ENCODE data around the gene FILIP1L.

The FILIP1L gene

DNA sequence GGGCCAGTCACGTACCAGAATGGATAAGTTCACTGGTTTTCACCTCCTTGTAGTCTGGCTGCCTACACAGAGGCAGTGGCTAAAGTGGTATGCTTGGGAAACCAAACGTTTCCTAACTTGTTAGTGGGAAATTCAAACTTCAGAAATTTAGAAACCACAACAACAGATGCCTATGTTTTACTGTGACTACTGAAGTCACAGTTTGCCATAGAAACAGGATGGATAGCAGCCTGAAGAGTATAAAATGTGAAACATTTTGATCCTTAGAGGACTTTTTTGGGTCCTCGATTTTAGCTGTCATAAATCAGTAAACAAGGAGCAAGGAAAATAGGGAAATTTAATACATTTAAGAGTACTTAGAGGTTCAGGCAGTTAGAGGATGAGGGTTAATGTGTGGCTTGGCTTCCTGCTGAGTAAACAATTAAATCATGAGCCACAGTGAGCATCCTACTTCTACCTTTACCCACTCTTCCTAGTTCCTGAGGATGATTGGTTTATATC, 248.0 kb downstream of the FILIP1L start:
- no peak for DNase-seq (ENCODE audit: low read depth)

DNA sequence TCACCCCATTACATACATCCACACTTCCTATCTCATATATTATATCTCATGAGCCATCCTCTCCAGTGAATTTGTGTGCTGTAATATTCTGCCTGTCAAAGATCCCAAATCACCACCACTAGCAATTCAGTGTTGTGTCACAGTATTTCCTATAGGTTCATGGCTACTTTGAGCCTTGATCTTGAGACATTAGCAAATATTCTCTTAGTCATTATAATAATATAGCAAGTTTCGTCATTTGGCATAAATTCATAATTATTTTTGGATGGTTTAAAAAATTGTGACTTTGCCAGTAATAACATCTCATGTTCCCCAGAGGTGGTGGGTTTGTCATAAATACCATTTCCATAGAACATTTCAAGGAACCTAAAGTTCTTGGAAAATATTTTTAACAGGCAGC, 249.0 kb downstream of the FILIP1L start:
- no peak for DNase-seq (ENCODE audit: low read depth)

DNA sequence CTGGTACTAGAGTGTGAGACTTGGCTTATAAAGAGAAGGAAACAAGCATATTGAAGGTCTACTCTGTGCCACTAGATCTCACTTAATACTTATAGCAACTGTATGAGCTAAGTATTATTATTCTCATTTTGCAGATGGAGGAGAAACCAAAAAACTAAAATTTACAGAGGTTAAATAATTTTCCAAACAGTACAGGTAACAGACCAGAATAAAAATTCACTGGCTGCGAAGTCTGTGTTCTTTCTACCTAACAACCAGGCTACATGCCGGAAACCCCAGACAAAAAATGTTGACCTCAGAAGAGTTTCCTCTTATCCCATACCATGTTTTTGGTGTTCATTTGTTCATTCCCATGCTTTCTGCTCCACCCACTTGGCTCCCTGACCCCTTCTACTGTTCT, 250.0 kb downstream of the FILIP1L start:
- DNase-seq (ENCODE audit: low read depth): no peak

DNA sequence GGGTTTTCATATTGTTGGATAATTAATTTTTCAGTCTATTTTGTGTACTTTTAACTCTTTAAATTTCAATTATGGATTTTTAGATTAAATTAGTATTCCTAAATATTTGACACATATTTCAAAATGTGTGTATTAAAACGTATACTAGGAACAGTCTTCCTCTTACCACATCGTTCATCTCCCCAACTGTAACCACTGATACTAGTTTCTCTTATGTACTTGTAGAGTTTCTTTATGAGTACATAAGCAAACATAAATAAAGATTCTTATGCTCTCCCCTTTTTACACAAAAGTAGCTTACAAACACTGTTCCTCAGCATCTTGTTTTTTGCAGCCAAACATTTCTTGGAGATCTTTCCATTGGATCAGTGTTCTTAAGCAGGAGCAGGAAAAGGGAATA, 250.7 kb downstream of the FILIP1L start:
- no peak for DNase-seq (ENCODE audit: low read depth)

DNA sequence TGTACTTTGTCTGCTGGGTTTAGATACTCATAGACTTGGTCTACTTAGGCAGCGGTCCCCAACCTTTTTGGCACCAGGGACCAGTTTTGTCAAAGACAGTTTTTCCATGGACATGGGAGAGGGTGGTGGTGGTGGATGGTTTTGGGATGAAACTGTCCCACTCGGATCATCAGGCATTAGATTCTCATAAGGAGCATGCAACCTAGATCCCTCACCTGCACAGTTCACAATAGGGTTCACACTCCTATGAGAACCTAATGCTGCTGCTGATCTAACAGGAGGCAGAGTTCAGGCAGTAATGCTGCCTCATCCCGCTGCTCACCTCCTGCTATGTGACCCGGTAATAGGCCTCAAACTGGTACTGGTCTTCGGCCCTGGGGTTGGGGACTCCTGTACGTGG, 251.3 kb downstream of the FILIP1L start:
- DNase-seq (ENCODE audit: low read depth): no peak

DNA sequence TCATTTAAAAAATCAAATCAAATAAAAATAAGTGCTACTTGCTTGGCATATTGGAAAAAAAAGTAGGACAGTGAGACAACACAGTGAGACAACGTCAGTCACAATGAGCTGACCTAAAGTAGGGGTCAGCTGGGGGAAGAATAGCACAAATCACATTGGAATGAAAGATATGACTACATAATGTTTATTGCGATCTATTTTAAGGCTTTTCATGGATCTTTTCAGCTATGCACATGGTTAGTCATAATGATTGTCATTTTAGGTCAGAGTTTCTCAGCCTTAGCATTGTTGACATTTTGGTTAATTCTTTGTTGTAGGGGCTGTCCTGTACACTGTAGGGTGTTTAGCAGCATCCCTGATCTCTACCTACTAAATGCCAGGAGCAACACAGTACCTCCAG, 252.1 kb downstream of the FILIP1L start:
- DNase-seq (ENCODE audit: low read depth): no peak

DNA sequence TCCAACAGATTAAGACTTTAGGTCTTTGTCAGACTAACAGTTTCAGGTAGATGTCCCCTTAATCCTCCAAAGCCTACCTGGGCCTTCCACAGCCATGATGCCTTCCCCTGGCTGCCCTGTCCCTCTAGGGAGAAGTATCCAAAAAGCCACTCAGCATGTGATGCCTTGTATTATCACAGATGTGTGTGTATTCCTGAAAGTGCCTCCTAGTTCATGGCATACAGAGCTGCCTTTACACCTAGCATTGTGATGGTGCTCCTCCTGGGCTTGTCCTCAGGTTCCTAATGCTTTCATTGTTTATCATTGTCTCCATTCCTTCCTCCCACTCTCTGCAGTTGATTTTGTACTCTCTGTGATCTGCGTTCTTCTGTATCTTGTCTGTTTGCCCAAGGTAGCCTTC, 253.1 kb downstream of the FILIP1L start:
- DNase-seq (ENCODE audit: low read depth): no peak

DNA sequence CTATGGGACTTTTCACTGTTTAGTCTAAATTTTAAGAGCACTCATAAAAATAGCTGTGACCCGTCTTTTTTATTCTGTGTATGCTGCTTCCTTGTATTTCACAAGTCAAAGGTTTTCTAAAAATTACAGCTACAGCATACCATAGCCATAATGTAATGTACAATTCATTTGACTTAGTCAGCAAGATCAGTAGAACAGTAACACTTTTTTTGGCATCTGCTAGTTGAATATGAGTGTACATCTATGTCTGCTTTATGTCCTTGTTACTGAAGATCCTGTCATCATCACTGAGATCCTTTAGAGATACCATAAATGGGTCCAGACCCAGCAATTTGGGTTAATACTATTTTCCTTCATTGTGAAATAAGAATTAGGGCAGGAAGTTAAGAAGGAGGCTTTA, 254.5 kb downstream of the FILIP1L start:
- DNase-seq (ENCODE audit: low read depth): no peak

DNA sequence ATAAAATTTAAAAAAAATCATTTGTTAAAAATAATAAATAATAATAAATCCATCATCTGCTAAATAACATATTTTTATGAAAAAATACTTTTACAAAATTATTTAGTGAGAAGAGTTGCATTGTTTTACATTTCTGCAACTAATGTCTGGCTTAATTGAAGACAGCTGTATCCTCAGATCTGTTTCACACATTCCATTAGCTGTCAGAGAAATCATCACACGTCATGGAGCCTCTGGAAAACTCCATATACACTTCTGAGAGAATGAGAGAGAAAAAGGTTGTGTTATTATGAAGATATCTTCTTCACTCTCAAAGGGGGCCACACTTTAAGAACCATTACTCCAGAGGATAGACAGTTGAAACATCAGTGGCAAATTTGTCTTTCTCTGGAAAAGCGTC, 255.8 kb downstream of the FILIP1L start:
- no peak for DNase-seq (ENCODE audit: low read depth)

DNA sequence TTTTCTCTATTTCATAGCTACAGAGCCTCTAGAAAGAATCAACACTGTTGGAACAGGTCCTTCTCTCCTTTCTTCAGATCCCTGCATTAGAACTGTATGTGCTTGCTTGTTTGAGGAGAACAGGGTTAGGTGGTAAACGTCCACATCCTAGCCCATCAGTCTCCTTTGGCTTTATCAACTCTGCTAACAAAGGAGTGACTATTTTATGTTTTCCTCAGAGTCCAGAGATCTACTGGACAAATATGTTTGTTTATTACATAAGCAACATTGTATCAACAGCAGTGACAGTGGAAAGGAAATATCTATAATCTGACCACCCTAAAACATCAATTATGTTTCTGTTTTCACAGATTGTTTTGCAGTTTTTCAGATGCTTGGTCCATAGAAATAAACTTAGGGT, 257.0 kb downstream of the FILIP1L start:
- DNase-seq (ENCODE audit: low read depth): no peak

DNA sequence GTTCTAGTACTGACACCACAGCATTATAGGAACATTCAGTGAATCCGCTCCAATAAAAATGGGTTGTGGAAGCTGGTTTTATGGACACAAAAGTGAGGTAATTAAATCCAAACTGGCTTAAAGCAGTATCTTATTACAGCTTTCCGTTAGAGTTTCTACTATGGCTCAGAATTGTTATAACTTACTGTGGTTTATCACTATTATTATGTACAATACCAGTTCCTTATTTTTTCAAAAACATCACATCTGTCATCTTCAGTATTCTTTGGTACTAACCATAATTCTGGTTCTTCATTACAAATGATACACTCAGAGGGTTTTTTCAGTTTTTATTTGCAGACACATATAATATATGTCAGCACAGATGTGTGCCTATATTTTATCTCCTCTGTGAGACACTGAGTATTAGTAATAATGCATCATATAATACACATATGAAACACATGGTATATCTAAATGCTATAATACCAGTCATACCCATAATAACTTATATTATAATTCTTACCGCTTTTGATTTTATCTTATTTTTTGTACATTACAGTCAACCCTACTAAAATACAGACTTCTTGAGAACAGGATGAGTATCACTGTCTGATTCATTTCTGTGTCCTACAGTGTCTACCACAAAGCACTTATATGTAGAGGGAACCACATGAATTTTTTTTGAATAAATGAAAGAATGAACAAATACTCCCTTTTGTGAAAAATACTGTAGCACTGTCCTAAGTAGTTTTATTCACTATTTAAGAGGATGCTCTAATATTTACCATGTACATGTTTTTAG, 257.7 kb downstream of the FILIP1L start:
- DNase-seq (ENCODE audit: low read depth): no peak

DNA sequence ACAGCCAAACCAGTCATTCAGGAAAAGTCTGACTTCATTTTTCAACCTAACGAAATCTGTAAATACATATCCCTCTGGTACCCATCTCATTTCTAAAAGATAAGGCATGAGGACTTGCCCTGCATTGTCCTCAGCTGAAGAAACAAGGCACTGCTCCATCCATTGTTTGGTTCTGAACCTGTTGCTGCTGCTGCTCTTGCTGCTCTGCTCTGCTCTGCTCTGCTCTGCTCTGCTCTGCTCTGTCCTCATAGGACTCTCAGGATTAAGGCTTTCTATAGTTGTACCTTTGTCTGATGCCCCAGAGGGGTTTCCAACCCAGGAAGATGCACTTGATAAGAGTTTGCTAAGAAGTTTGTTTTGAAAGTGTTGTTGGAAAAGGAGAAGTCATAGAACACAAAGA, 258.4 kb downstream of the FILIP1L start:
- DNase-seq (ENCODE audit: low read depth): no peak

DNA sequence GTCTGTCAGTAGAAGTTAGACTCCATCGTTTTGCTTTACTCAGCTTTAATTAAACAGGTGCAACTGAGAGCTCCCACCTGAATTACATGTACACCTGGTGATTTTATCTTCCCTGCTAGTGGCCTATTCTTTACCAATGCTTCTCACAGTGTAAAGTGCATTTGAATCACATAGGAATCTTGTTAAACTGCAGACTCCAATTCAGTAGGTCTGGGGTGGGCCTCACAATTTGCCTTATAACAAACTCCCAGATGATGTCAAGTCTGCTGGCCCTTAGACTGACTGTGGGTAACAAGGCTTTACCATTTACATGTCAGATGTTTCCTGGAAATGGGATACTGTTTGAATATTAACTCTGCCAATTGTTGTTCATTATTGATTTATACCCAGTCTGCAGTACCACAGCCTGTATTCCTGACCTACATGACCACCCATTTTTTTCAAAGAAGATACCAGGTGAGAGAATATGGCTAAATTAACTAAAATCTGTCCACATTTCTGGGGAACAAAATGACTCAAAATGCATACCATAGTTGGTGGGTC, 259.5 kb downstream of the FILIP1L start:
- DNase-seq (ENCODE audit: low read depth): no peak

DNA sequence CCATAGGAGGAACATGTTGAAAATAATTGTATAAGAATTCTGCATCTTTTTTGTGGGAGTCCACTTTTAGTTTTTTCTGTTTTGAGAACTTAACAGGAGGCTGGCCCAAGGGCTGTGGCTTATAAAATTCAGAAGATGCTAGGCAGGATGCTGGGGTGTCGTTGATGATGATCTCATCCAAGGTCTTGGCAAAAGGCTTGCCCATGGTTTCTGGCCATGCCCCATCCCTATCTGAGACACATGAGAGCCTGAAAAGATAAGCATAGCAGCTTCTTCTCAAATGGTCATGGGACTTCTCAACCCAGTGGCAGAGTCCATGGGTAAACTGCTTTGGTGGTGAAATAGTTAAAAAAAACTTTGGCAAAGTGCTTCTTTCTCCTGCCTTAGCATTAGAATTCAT, 261.4 kb downstream of the FILIP1L start:
- DNase-seq (ENCODE audit: low read depth): no peak

DNA sequence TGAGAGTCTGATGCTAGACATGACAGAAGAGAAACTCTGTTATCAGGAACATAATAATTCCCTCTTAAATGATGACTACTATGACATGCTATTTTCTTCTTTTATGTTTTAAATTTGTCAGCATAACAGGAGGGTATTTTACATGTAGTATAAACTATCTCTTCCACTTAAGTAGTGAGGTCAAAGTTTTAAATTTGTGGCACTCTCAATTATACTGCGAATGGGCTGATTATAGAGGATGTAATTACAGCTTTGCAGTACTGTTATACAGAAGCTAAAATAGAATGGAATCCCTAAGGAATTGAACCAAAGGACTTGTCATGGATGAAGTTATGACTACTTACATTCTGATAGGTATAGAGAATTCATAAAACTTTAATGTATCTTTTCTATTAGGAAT, 262.3 kb downstream of the FILIP1L start:
- no peak for DNase-seq (ENCODE audit: low read depth)

DNA sequence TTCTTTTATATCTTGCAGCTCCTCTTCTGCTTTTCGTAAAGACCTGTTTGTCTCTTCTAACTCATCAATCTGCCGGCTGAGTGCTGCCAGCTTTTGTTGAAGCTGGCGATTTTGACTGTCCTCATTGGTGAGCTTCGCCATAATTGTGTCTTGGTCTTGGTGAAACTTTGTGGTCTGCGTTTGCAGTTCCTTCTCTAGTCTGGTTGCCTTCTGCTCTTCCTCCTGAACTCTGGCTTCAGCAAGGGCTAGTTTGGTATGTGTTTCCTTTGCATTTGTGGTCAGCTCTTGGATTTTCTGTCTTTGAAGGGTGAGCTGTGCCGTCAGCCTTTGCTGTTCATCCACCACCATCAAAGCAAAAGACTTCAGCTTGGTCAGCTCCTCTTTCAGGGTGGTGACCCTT, 263.7 kb downstream of the FILIP1L start:
- DNase-seq (ENCODE audit: low read depth): no peak

DNA sequence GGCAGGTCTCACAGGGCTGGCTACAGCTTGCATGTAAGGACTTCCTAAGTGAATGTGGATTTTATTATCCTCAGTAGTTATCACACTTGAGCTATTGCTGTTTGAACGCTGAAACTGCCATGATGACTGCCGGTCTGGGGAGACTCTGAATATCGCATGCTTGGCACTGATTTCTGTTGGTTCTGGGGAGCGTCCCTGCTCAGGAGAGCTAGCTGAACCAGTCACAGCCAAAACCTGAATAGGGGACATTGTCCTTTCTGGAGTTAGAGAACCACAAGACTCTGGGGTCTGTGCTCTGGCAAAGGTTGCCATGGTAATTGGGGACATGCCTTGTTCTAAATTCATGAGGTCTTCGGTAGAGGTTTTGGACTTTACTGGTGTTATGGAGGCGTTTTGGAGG, 265.9 kb downstream of the FILIP1L start:
- DNase-seq (ENCODE audit: low read depth): no peak

DNA sequence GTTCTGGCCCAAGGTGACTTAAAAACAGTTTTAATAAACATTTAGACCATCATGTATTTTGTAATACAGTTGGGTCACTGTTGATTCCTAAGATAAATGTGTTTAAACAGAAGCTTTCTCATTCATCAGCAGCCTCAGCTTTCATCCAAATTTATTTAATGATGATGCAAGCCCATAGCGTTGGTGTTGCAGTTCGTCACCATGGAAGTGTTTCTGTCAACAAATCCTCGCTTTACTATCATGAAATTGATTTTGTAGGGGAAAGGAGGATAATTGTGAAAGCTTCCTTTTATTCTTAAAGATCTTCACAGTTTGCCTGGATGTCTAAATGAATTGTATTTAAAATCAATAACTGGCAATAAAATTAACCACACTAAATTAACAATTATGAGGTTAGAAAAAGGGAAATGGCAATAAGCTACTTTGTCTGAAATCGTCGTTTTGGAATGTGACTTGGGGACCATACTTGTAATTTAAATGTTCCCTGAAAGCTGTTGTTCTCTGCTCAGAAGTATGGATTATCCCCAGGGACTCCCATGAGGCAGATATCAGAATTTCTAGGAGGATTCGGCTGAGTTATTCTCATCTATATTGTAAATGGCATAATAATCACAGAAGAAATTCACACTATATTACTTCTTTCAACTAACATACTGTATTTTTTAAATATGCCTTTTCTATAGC, 267.7 kb downstream of the FILIP1L start:
- no peak for DNase-seq (ENCODE audit: low read depth)

DNA sequence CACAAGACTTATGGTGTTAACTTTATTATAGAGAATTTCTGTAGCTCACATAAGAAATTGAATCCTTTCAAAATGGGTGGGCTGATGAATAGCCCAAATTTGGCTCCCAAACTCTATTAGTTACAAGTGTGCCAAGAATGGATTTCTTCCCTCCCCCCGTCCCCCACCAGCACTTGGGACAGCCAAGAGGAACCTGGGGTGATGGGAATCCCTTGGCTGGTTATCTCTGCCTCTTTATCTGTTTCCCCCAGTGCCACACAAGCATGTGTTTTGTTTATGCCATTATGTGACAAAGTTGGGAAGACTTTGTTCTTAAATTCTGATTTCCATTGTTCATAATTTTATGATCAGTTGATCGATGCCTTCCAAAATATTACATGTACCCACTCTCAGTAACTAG, 268.3 kb downstream of the FILIP1L start:
- DNase-seq (ENCODE audit: low read depth): no peak

DNA sequence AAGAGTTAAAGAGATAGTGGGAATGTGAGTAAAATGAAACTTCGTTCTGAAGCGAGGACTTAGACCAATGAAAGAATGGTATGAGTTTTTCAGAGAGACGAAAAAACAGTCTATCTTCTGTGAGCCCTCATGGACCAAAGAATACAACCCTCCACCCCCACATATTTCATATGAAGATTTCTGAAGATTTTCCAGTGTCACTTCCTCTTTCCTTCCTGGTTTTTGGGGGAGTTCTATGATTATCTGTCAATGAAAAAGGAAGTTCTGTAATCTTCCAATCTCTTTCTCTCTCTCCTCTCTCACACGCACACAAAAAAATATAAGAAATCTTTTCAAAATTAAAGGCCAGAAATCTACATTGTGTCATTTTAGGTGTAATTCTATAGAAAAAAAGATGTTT, 269.0 kb downstream of the FILIP1L start:
- DNase-seq (ENCODE audit: low read depth): no peak

DNA sequence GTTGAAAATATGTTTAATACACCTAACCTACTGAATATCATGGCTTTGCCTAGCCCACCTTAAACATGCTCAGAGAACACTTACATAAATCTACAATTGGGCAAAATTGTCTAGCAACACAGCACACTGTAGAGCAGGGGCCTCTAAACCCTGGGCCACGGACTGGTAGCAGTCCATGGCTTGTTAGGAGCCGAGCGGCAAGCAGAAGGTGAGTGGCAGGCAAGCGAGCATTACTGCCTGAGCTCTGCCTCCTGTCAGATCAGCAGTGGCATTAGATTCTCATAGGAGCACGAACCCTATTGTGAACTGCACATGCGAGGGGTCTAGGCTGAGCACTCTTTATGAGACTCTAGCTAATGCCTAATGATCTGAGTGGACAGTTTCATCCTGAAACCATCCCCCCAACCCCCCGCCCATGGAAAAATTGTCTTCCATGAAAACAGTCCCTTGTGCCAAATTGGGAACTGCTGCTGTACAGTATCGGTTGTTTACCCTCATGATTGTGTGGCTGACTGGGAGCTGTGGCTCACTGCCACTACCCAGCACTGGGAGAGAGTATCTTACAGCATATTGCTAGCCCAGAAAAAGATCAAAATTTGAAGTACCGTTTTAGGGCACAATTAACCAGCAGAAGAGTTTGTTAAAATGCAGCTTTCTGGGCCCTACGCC, 270.6 kb downstream of the FILIP1L start:
- no peak for DNase-seq (ENCODE audit: low read depth)

DNA sequence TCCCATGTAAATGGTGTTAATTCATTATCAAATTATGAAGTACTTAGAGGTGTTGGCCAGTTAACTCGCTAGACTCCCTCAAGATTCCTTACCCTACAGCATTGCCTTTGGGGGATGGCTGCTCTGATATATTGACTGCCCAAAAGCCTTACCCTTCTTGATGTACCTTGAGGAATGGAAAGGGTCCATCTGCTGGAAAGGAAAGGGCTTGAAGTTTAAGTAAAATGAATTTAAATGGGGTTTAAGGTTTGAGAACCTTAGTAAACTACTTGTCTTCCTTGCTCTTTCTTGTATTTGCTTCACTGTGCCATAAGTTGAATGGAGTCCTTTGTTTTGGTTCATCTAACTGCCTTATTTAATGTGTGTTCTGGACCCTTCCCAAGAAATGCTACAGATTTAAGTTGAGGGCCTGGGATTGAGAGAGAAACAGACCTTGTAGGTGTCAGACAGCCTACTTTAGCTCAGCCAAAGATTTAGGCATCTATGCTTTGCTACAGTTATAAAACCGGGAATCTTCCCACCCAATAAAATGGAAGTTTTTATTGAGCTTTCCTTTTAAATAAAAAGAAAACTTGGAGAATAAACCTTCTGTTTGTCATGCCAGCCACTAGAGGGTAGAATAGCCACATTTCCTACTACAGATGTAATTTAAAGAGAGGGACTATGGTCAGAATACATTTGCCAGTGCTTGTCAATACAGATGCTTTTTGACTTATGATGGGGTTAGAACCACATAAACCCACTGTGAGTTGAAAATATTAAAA, 271.3 kb downstream of the FILIP1L start:
- DNase-seq (ENCODE audit: low read depth): no peak
